Omental fat pad (tissue), 4 donors: ENCODE measurements around the gene TXN2. TPM values are rescaled to one million over a fixed set of nuclear protein-coding genes. Genes with fewer than 3 reads are reported as not detected.

Experiments
- ATAC-seq: fragments of 150-250 bp; one replicate; pipeline ENCODE4 v1.9.1; 2016; ENCODE audit warnings: mild to moderate bottlenecking, moderate library complexity; ENCODE audit not compliant: low FRiP score
- DNase-seq: peaks from one replicate; pipeline ENCODE4 v3.0.0-alpha.2; 2019; ENCODE audit warnings: low spot score
- total RNA-seq, 4 donors: library from RNA; depleted of rRNA; stranded (reverse); fragments of >200 nt; gene quantifications; one replicate each; pipeline ENCODE4 v1.1.0, GENCODE V29; 2016
- TF ChIP-seq, protein P1 (sequence below), 3 donors: fragments of 450-650 bp; IDR thresholded peaks; one replicate each; pipeline ENCODE4 v1.5.1; 2016 to 2017; ENCODE audit warnings: antibody characterized with exemption in 3 of 3, mild to moderate bottlenecking in 3 of 3, moderate library complexity in 2 of 3

TXN2 gene
- total RNA-seq, 4 donors from 2014 or later, result 53.2 to 82.0 (median 66.2) TPM

GRCh38 chr22:36505998-36506635 is 24.7 kb upstream of the TXN2 start:
- ATAC-seq (peak; percentile 7), DNase-seq (no peak)
- TF ChIP-seq, protein P1, sequence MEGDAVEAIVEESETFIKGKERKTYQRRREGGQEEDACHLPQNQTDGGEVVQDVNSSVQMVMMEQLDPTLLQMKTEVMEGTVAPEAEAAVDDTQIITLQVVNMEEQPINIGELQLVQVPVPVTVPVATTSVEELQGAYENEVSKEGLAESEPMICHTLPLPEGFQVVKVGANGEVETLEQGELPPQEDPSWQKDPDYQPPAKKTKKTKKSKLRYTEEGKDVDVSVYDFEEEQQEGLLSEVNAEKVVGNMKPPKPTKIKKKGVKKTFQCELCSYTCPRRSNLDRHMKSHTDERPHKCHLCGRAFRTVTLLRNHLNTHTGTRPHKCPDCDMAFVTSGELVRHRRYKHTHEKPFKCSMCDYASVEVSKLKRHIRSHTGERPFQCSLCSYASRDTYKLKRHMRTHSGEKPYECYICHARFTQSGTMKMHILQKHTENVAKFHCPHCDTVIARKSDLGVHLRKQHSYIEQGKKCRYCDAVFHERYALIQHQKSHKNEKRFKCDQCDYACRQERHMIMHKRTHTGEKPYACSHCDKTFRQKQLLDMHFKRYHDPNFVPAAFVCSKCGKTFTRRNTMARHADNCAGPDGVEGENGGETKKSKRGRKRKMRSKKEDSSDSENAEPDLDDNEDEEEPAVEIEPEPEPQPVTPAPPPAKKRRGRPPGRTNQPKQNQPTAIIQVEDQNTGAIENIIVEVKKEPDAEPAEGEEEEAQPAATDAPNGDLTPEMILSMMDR (IDR thresholded peaks at IDR 0.05), result no peak

GRCh38 chr22:36497910-36498665 is 16.6 kb upstream of the TXN2 start:
- DNase-seq, result no peak
- no peak for ATAC-seq
- TF ChIP-seq, protein P1 (IDR thresholded peaks at IDR 0.05), result no peak

- ATAC-seq (no peak), DNase-seq (no peak)
- TF ChIP-seq, protein P1 (IDR thresholded peaks at IDR 0.05), result no peak
Measured at GRCh38 chr22:36493690-36494110, 12.3 kb upstream of the TXN2 start.

DNA sequence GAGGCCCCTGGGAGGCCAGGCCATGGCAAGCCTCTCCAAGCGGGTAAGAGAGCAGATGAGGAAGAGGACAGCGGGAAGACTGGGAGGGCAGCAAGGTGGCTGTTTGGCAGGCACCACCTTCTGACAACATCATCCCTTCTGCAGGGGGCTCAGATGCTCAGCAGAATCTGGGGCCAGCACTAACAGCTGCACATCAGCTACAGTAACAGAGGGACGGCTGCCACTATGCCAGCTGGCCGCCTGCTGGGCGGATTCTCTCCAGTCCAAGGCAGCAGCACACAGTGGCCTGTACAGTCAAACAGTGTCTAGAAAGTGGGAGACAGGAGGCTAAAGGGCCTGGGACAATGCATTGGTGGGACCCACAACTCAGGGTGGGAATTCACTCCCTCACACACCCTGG is 10.7 kb upstream of the TXN2 start:
- ATAC-seq, result no peak
- DNase-seq, result no peak
- TF ChIP-seq, protein P1 (IDR thresholded peaks at IDR 0.05), result no peak

GRCh38 chr22:36491155-36491554 is 9.7 kb upstream of the TXN2 start:
- TF ChIP-seq, protein P1 (IDR thresholded peaks at IDR 0.05), result no peak
- DNase-seq (no peak), ATAC-seq (no peak)

DNA sequence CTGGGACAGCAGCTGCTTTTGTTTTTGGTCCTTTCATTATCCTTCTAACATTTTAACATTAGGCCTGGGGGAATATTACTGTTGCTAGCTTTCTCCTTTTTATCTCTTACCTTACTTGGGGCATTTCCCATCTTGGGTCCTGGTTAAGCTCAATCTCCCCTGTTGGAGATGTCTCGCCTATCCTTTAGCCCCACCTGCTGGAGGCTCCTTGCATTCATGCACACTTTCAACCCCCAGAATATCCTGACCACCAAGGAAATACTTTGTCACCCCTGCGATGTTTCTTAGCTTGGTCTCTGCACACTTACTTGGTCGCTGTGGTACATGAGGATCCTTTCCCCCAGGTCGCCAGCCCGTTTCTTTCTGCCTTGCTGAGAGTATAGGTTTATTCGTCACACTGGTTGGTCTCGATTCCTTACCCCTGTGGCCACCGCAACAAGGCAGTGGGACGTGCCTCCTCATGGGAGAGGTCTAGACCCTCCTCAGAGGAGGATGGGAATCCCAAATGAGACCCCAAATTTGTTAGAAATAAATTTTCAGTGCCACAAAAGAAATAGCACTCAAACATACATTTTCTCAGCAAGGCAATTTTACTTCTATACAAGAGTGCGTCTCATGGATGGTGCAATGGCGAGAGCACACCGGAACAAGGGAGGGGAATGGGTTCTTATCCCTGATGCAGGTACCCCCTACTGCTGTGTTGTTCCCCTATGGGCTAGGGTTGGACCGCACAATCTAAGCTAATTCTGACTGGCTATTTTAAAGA is 5.4 kb upstream of the TXN2 start:
- DNase-seq, result no peak
- TF ChIP-seq, protein P1 (IDR thresholded peaks at IDR 0.05), result no peak
- ATAC-seq, result no peak
